Right atrium auricular region (tissue), 2 donors: Measurements from ENCODE around the gene FXYD5. TPM values are rescaled to one million over a fixed set of nuclear protein-coding genes. Genes with fewer than 3 reads are reported as not detected.

Experiments used
- DNase-seq: peaks from one replicate; pipeline ENCODE4 v3.0.0-alpha.2; 2019; ENCODE audit warnings: low spot score
- H3K27ac ChIP-seq, 2 donors: fragments of 200-600 bp; sonication (generic); 1 replicate in 1 of 2; 2 replicates in 1 of 2; pipeline ENCODE4 v1.5.1; 2016 to 2019
- H3K27me3 ChIP-seq, 2 donors: fragments of 200-600 bp; sonication (generic); one replicate each; pipeline versions ENCODE4 v1.5.1 to v1.6.0; 2017 to 2019
- H3K36me3 ChIP-seq: fragments of 200-600 bp; sonication (generic); one replicate; pipeline ENCODE4 v1.5.1; 2016
- H3K4me1 ChIP-seq, 2 donors: fragments of 200-600 bp; sonication (generic); one replicate each; pipeline versions ENCODE4 v1.5.1 to v1.6.0; 2017 to 2019
- H3K4me3 ChIP-seq, 2 donors: fragments of 200-600 bp; sonication (generic); 1 replicate in 1 of 2; 2 replicates in 1 of 2; pipeline ENCODE4 v1.5.1; 2017 to 2019; ENCODE audit warnings: mild to moderate bottlenecking in 1 of 2, moderate library complexity in 1 of 2
- H3K9me3 ChIP-seq, 2 donors: fragments of 200-600 bp; sonication (generic); one replicate each; pipeline ENCODE4 v1.5.1; 2019
- total RNA-seq, 2 donors: library from RNA; depleted of rRNA; stranded (reverse); fragments of >200 nt; gene quantifications; one replicate each; pipeline ENCODE4 v1.1.0, GENCODE V29; 2016
- TF ChIP-seq, protein P1 (sequence below), 2 donors: fragments of 200-600 bp; sonication (generic); IDR thresholded peaks; one replicate each; pipeline ENCODE4 v1.5.1; 2019; ENCODE audit warnings: antibody characterized with exemption in 2 of 2

The FXYD5 gene
- total RNA-seq, 2 donors from 2014 or later: 31.3 to 77.7 TPM

DNA sequence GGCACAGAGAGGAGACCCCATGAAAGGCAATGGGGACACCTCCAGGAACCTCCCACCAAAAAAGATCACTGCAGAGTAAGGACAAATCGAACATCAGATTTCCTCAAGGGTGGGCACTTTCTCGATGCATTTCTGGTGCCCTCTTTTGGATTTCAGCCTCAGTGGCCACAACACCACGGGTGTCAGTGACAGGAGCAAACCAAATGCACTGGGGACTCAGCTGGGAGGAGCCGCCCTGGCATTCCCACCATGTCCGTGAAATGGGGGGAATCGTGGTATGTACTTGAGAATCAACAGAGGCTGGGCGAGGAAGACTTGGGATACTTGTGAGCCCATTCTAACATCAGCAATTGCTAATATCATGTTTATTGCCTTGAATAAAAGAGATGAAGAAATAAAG is 57.7 kb downstream of the FXYD5 start:
- H3K4me1 ChIP-seq: peaks cover 0 to 31% of the 10 kb centered on the region in 2 donors
- H3K27ac ChIP-seq: peak overlapping the region; percentile 51 to 66
- no peak overlapping the region for H3K4me3 ChIP-seq
- H3K9me3 ChIP-seq: no peaks in the 10 kb centered on the region
- H3K36me3 ChIP-seq: no peaks in the 10 kb centered on the region
- DNase-seq: no peak
- H3K27me3 ChIP-seq: no peaks in the 10 kb centered on the region
- TF ChIP-seq, protein P1, sequence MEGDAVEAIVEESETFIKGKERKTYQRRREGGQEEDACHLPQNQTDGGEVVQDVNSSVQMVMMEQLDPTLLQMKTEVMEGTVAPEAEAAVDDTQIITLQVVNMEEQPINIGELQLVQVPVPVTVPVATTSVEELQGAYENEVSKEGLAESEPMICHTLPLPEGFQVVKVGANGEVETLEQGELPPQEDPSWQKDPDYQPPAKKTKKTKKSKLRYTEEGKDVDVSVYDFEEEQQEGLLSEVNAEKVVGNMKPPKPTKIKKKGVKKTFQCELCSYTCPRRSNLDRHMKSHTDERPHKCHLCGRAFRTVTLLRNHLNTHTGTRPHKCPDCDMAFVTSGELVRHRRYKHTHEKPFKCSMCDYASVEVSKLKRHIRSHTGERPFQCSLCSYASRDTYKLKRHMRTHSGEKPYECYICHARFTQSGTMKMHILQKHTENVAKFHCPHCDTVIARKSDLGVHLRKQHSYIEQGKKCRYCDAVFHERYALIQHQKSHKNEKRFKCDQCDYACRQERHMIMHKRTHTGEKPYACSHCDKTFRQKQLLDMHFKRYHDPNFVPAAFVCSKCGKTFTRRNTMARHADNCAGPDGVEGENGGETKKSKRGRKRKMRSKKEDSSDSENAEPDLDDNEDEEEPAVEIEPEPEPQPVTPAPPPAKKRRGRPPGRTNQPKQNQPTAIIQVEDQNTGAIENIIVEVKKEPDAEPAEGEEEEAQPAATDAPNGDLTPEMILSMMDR (IDR thresholded peaks at IDR 0.05): no peak

DNA sequence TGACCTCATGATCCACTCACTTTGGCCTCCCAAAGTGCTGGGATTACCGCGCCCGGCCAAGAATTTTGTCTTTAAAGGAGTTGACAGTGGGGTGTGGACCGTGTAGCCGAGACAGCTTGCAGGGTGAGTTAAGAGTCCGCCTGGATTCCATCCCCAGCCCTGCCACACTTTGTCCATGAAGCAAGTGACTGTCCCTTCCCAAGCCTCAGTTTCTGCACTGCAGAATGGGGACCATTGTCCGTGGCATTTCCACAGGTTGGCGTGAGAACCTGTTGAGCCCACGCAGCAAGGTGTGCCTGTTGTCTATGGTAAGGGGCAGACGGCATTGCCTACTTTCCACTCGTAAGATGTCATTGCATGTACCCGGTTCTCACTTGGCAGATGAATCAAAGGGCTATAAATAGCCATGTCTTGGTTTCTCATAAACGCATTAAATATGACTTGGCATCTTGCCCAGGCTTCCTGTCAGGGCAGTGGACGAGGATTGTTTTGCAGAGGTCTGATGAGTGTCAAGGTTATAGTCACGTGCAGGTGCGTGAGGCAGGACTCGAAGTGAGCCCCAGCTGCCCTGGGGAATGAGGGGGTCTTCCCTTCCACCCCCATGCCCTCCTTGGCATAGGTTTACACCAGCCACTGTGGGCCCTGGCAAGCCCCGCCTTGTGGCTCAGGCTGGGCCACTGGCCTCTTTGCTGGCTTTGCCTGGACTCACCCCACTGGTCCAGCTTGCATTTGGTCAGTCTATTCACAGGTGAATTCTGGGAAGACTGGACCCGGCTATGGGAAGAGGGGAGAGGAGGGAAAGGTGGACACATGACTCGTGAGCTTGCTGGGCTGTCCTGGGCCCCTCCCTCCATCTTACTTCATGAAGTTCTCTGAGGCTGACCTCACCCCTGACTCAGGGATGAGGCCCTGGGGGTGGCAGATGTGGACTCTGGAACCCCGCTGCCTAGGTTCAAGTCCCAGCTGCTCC is 59.4 kb downstream of the FXYD5 start:
- peak; percentile 84 for DNase-seq

DNA sequence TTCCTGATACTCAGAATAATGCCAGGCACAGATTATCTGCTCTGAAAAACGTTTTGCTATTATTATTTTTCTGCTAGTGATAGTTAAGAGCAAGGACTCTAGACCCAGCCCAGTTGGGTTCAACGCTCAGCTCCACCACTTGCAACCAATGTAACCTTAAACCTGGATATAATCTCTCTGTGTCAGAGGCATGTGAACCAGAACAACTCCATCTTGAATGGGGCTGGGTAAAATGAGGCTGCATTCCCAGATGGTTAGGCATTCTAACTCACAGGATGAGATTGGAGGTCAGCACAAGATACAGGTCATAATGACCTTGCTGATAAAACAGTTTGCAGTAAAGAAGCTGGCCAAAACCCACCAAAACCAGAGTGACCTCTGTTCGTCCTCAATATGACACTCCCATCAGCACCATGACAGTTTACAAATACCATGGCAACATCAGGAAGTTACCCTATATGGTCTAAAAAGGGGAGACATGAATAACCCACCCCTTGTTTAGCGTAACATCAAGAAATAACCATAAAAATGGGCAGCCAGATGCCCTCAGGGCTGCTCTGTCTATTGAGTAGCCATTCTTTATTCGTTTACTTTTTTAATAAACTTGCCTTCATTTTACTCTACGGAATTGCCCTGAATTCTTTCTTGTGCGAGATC is 60.4 kb downstream of the FXYD5 start:
- no peaks in the 10 kb centered on the region for H3K36me3 ChIP-seq
- no peak overlapping the region for H3K27ac ChIP-seq
- no peak overlapping the region for H3K4me3 ChIP-seq
- DNase-seq: no peak
- H3K9me3 ChIP-seq: peaks cover 0 to 7% of the 10 kb centered on the region in 2 donors
- H3K27me3 ChIP-seq: no peaks in the 10 kb centered on the region
- H3K4me1 ChIP-seq: peaks cover 0 to 31% of the 10 kb centered on the region in 2 donors
- TF ChIP-seq, protein P1 (IDR thresholded peaks at IDR 0.05): no peak

More for the DNA sequence above, 59.4 kb downstream of the FXYD5 start:
- H3K4me3 ChIP-seq: no peak overlapping the region
- no peaks in the 10 kb centered on the region for H3K36me3 ChIP-seq
- peaks cover 0 to 2% of the 10 kb centered on the region in 2 donors for H3K9me3 ChIP-seq
- peak overlapping the region; percentile 55 to 68 for H3K27ac ChIP-seq
- H3K27me3 ChIP-seq: no peaks in the 10 kb centered on the region
- peaks cover 0 to 31% of the 10 kb centered on the region in 2 donors for H3K4me1 ChIP-seq
- TF ChIP-seq, protein P1 (IDR thresholded peaks at IDR 0.05): no peak

DNA sequence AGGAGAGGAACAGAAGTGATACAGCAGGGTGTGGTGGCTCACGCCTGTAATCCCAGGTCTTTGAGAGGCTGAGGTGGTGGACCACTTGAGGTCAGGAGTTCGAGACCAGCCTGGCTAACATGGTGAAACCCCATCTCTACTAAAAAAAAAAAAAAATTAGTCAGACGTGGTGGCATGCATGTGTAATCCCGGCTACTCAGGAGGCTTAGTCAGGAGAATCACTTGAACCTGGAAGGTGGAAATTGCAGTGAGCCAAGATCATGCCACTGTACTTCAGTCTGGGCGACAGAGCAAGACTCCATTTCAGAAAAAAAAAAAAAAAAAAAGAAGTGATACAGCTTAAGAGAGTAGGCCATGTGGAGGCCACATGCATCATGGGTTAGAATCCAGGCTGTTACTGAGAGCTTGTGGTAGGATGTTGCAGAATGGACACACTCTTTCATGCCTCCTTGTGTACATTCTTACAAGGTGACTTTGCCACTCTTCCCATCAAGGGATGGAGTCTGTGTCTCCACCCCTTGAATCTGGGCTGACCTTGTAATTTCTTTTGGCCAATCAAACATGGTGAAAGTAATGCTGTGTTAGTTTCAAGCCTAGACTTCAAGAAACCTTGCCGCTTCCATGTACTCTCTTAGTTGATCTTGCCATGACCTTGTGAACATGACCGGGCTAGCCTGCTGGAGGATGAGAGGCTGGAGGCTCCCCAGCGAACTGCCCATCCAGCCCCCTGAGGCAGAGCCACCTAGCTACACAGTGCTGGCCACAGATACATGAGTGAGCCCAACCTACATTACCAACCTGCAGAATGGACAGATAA is 61.7 kb downstream of the FXYD5 start:
- Histone ChIP-seq H3K36me3 (no peaks in the 10 kb centered on the region), H3K27ac (no peak overlapping the region), H3K4me1 (peaks cover 0 to 27% of the 10 kb centered on the region in 2 donors), H3K4me3 (no peak overlapping the region), H3K27me3 (no peaks in the 10 kb centered on the region), H3K9me3 (peaks cover 0 to 7% of the 10 kb centered on the region in 2 donors)
- no peak for DNase-seq
- TF ChIP-seq, protein P1 (IDR thresholded peaks at IDR 0.05): no peak

DNA sequence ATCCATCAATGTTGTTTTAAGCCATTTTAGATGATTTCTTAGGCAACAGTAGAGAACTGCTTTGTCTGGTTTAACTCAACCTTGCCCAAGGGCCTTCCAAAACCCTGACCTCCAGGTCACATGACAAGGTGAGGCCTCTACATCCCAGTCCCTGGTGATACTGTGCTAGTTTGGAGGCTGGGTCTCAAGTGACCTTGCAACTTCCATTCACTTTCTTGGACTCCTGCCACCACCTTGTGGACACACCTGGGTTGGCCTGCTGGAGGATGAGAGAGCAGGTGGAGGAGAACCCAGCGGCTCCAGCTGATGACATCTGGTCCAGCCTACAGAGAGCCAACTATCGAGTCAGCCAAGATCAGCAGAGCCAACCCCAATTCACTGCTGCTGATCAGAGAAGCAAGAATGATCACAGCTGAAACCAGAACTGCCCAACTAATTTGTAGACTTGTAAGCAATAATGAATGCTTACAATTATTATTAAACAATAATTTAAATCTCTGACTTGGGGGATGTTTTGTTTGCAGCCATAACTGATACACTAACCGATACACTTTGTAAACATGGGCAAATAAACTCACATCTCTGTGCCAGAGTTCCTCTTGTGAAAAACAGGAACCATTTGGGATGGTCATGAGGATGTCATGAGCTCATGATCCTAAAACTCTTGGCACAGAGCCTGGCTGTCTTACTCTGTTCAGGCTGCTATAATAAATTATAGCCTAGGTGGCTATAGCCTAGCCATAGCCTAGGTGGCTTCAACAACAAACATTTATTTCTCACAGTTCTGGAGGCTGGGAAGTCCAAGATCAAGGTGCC is 62.5 kb downstream of the FXYD5 start:
- H3K27ac ChIP-seq: no peak overlapping the region

More for the DNA sequence above, 62.5 kb downstream of the FXYD5 start:
- Histone ChIP-seq H3K36me3 (no peaks in the 10 kb centered on the region), H3K27me3 (no peaks in the 10 kb centered on the region), H3K4me1 (peaks cover 0 to 24% of the 10 kb centered on the region in 2 donors), H3K9me3 (peaks cover 0 to 7% of the 10 kb centered on the region in 2 donors), H3K4me3 (no peak overlapping the region)
- TF ChIP-seq, protein P1 (IDR thresholded peaks at IDR 0.05): no peak
- no peak for DNase-seq
